GM19351 (cell line): ENCODE data around the gene FARS2.
A peak's percentile ranks its signal among the peaks of the same experiment; 100 is the strongest.

Experiments
- ATAC-seq: cut with Tn5 transposase; IDR thresholded peaks from one replicate; pipeline ENCODE4 v1.9.1; 2021; ENCODE audit warnings: mild to moderate bottlenecking, moderate library complexity; ENCODE audit not compliant: unreplicated experiment

FARS2 gene

DNA sequence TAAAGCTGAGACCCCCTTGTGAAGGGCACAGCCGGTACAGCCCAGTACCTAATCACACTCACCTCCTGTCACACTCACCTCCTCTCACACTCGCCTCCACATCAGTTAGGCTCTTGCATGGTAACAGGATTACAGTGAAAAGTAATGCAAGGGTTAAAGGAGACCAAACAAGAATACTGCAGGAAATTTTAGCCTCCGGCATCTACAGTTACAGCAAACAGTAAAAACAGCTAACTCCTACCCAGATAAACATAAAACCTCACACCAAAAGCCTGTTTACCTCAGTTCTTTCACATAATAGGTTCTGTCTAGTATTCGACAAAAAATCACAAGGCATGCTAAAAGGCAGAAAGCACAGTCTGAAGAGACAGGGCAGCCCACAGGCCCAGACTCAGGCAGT, 55.6 kb downstream of the FARS2 start:
- ATAC-seq: no peak

GRCh38 chr6:5318617-5319272, 57.4 kb downstream of the FARS2 start:
- no peak for ATAC-seq

GRCh38 chr6:5323979-5324378, 62.7 kb downstream of the FARS2 start:
- ATAC-seq: no peak

DNA sequence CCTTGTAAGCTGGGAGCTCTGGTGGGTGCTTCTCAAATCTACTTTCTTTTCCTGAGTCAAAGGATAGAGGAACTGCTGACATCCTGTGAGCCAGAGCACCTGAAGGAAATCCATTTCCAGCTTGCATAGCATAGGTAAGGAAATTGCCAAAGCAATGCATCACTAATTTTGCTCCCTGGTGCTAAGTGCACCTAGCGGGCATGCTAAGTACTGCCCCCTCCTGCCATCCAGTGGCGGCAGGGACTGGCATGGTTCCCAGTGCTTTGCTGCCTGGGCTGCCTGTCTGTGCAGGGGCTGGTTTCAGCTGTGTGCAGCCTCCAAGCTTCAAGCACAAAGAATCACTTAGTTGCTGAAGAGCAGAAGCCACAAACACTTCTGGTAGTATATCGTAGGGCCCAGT, 63.9 kb downstream of the FARS2 start:
- ATAC-seq: no peak

GRCh38 chr6:5326022-5326641, 64.8 kb downstream of the FARS2 start:
- no peak for ATAC-seq

- no peak for ATAC-seq
Observed at GRCh38 chr6:5328800-5329199, 67.5 kb downstream of the FARS2 start.

DNA sequence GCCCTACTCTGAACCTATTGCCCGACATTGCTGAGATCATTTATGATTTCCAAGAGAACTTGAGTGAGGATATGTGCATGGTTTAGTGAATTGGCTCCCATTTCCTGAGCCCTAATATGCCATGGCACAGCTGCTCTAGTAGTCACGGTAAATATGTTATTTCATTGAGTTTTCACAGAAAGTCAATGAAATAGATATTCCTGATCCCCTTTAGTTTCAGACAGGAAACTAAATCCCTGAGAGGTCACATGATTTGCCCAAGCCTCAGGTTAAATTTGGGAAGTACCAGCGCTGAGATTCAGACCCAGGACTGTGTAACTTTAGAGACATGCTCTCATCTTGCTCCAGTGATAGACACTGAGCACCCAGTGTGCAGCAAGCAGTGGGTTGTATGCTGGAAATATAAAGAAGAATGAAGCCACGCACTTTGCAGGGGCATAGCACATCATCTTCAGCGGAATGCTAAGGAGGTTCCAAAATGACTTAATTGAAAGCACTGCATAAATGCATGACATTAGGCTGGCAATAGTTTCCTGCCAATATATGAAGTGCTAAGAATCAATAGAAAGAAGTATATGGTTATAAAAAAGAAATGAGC, 70.6 kb downstream of the FARS2 start:
- no peak for ATAC-seq

DNA sequence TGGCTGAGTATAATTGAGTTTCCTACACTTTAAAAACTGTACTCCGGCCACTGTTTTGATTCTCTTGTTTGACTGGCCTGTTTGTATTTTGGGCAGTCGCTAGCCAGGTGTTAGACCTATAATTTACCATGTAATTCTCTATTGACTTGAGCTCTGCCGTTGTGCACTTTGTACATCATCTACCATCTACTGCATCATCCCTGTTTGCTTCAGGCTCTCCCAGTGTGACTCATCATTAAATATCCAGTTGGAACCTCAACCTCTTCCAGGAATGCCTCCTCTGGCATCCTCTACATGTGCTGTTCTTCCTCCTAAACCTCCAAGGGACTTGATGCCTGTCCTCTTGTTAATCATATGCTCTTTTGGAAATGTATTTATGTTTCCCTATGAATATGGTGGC, 72.3 kb downstream of the FARS2 start:
- no peak for ATAC-seq

DNA sequence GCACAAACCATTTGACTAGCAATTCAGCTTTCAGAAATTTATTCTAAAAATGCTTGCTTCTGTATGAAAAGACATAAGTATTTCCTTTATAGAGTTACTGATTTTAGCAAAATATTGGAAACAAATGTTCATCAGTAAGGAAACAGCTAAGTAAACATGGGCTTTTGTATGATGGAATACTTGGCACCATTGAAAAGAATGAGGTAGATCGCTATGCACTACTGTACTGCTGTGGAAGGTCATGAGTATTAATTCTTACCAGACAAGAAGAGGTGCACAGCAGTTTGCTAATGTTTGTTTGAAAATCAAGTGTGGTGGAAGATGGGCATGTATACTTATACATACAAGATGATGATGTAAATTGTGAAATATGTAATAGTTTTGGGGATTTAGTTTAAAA, 73.0 kb downstream of the FARS2 start:
- no peak for ATAC-seq

GRCh38 chr6:5335020-5335419, 73.7 kb downstream of the FARS2 start:
- no peak for ATAC-seq

DNA sequence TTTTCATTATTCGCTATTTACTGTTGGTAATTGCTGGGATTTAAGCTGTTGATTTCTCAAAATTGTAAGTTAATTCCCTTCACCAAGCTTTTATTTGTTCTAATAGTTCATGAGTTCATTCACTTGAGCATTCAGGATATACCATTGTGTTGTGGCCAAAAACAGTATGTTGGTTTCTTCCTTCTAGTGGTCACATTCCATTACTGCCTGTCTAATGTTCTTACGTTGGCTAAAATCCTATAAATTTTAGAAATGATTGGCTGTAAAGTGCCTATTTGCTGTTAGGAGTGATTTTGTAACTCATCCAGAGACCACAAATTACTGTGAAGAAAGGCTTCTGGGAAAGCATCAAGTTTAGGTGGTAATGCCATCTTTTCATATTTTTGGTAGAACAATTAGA, 76.3 kb downstream of the FARS2 start:
- ATAC-seq: no peak

DNA sequence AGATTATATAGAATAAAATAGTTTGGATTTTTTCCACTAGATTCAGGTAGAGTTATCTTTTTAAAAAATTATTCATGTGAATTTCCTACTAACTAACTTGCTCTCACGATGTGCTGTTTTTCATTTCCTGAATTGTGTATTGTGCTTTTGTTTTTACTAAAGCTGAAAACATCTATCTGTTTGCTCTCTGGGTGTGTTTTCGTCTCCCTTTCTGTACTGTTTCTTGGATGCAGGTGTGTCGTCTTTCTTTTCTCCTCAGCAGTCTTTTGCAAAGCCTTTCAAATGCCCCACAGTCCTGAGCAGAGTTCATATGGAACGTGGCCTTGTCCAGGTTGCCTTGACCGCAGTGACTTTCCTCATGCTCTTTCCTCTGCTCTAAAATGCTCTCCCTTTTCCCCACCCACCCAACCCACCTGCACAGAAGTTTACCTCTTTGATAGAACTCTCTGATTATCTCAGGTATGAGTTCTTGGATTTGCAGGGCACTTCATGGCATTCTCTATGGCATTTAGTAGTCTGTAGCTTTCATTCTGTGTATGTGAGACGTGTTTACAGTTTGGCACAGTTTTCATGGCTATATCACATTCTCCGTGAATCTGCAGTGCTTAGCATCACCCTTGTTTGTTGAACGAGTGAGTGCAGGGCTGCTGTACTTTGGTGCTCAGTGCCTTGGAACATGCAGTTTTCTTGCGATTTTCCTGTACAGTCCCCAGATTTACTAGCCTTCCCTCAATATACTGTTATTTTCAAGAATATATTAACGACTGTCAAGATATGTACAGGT, 77.1 kb downstream of the FARS2 start:
- peak; percentile 58 for ATAC-seq

DNA sequence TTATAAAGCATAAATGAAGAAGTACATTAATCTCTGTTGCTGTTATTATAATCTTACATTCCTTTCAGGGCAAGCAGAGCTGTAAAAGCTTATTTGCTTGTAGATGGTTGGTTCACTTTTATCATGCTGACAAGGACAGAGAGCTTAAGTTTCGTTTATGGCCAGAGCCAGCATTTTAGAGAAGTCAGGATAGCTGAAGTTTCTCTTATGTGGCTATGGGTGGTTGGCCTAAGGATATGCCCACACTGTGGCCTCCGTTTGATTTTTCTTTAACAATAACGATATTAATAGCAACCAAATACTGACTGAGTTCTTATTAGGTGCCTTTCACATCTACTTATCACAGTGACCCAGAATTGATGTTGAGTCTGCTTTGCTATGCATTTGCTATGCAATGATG, 78.5 kb downstream of the FARS2 start:
- ATAC-seq: no peak

DNA sequence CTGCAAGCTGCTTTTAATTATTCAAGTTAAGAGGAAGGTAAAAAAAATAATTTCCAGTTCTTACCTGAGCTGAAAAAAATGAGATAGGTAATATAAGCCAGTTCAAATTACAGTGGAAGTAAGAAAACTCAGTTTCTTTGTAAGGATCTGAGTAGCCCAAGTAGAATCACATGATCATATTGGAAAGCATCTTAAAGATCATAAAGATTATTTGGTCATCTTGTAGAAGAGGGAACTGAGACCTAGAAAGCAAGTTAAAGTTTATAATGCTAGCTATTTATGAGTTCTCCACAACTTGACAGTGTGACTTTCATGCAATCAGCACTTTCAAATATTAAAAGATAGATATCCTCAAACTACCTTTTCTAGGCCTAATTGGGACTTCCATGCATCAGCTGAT, 80.5 kb downstream of the FARS2 start:
- ATAC-seq: no peak

- no peak for ATAC-seq
Observed at GRCh38 chr6:5343998-5344397, 82.7 kb downstream of the FARS2 start.

GRCh38 chr6:5345324-5345723, 84.0 kb downstream of the FARS2 start:
- ATAC-seq: no peak

DNA sequence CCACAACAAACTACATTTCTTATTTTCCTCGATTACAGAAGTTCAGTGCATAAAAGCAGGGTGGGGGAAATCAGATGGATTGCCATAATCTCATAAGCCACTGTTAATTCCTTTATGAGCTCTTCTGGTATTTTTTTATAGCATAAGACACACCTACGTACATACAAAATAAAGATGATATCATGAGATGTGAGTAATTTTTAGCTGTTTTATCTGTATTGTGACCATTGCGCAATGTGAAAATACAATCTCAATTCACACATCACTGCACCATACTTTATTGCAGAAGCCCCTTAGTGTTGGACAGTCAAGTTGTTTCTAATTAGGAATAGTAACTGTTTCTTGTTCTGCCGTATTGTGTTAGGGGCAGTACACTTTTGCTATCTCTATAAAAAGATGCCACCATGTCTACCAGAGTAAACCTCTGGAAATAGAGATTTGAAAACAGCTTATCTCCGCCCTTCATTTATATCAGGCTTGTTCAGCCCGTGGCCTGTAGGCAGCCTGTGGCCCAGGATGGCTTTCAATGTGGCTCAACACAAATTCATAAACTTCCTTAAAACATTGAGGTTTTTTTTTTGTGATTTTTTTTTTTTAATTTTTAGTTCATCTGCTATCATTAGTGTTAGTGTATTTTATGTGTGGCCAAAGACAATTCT, 90.4 kb downstream of the FARS2 start:
- no peak for ATAC-seq

- no peak for ATAC-seq
Observed at GRCh38 chr6:5353971-5354370, 92.7 kb downstream of the FARS2 start.

DNA sequence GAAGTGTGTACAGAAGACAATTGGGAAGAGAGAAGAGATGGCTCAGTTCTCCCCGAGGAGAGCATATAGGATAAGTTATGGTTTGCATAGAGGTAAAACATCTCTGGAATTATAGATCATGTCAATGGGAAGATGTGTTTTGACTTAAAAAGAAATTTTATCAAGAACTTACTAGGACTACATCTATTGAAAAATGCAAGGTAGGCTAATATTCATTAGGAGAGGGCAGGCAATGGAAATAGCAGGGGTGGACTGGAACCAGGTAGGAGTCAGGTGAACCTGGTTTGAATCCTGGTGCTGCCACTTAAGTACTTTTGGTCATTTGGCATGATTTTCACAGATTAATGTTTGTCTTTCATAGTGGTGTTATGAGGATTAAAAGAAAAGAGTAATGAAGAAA, 96.2 kb downstream of the FARS2 start:
- no peak for ATAC-seq

GRCh38 chr6:5359417-5359816, 98.1 kb downstream of the FARS2 start:
- ATAC-seq: no peak

DNA sequence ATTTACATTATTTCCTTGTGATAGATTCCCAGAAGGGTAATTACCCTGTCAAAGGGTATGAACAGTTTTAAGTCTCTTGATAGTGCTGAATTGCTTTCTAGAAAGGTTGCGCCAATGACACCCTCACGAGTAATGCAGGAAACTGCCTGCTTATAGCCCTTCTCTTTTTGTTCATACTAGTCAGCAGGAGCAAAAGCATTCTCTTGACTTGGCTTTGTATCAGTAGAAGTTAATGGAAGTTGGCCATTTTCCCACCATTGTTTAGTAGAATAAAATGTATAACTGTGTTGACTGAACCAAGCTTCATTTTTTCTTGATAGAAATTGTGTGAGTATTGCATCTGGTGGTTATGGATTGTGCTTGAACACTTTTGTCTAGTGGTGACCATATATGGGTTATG, 100.1 kb downstream of the FARS2 start:
- no peak for ATAC-seq
